ENCODE data around the gene UNC119.

GRCh38 chr17:28549236-28550132 lies 2.9 kb downstream of the UNC119 start:
- TF ChIP-seq, protein P1, sequence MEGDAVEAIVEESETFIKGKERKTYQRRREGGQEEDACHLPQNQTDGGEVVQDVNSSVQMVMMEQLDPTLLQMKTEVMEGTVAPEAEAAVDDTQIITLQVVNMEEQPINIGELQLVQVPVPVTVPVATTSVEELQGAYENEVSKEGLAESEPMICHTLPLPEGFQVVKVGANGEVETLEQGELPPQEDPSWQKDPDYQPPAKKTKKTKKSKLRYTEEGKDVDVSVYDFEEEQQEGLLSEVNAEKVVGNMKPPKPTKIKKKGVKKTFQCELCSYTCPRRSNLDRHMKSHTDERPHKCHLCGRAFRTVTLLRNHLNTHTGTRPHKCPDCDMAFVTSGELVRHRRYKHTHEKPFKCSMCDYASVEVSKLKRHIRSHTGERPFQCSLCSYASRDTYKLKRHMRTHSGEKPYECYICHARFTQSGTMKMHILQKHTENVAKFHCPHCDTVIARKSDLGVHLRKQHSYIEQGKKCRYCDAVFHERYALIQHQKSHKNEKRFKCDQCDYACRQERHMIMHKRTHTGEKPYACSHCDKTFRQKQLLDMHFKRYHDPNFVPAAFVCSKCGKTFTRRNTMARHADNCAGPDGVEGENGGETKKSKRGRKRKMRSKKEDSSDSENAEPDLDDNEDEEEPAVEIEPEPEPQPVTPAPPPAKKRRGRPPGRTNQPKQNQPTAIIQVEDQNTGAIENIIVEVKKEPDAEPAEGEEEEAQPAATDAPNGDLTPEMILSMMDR (IDR thresholded peaks at IDR 0.05), result no peak
- no peak for TF ChIP-seq POLR2A (IDR thresholded peaks at IDR 0.05)

Data from adrenal gland (tissue), 5 donors.